PFSK-1 (cell line): ENCODE results near the gene ZFYVE1.

Experiments
- POLR2AphosphoS5 ChIP-seq: IDR thresholded peaks from 2 replicates; pipeline ENCODE4 v1.6.1; 2012; ENCODE audit warnings: low read depth, mild to moderate bottlenecking, control low read depth, low read length, moderate library complexity
- REST ChIP-seq, 2 experiments: IDR thresholded peaks; 2 replicates each; pipeline versions ENCODE4 v1.6.1 to v1.8.0; 2011 to 2012; ENCODE audit warnings: low read depth in 2 of 2, low read length in 2 of 2, control low read depth in 1 of 2, inconsistent platforms in 1 of 2, mild to moderate bottlenecking in 1 of 2, moderate library complexity in 1 of 2; ENCODE audit not compliant: insufficient read depth in 1 of 2
- SIN3A ChIP-seq: IDR thresholded peaks from 2 replicates; pipeline ENCODE4 v1.6.1; 2012; ENCODE audit warnings: mild to moderate bottlenecking, low read length, moderate library complexity, borderline replicate concordance; ENCODE audit not compliant: insufficient read depth
- TAF1 ChIP-seq: IDR thresholded peaks from 2 replicates; pipeline ENCODE4 v1.6.1; 2012; ENCODE audit warnings: low read length, control low read depth, borderline replicate concordance; ENCODE audit not compliant: insufficient read depth

- TF ChIP-seq POLR2AphosphoS5 (no peak), REST (IDR thresholded peaks at IDR 0.05; ENCODE audit: insufficient read depth in 1 of 2, low read depth in 2 of 2, low read length in 2 of 2) (no peak), SIN3A (no peak), TAF1 (no peak)
Observed at GRCh38 chr14:72974661-72975060, 52.2 kb downstream of the ZFYVE1 start.
